HepG2 (cell line): Measurements from ENCODE around the gene ZNF511. TPM values are rescaled to one million over a fixed set of nuclear protein-coding genes. Genes with fewer than 3 reads are reported as not detected.

Source experiments
- ASH2L ChIP-seq: fragments of 300-600, 200-600 bp; sonication (generic); IDR thresholded peaks from 2 replicates; pipeline ENCODE4 v1.7.0; 2017; ENCODE audit warnings: low read depth, mild to moderate bottlenecking, moderate library complexity, mixed read lengths, low read length; ENCODE audit not compliant: insufficient read length
- ATF7-NPFF ChIP-seq: sonication (generic); formaldehyde crosslinking; IDR thresholded peaks from 2 replicates; pipeline ENCODE4 v1.8.1; 2023; ENCODE audit warnings: mild to moderate bottlenecking, low read depth, missing genetic modification reagents, moderate library complexity
- FOSL2 ChIP-seq: sonication (generic); formaldehyde crosslinking; IDR thresholded peaks from 2 replicates; pipeline ENCODE4 v1.4.0; 2020; ENCODE audit warnings: missing genetic modification reagents
- GMEB1 ChIP-seq: sonication (generic); formaldehyde crosslinking; IDR thresholded peaks from 2 replicates; pipeline ENCODE4 v1.5.1; 2020; ENCODE audit warnings: missing genetic modification reagents, mild to moderate bottlenecking, borderline replicate concordance
- KMT2B ChIP-seq: IDR thresholded peaks from 2 replicates; pipeline ENCODE4 v1.6.1; 2016; ENCODE audit warnings: missing genetic modification reagents, missing compliant biosample characterization
- RAD21 ChIP-seq: fragments of 450-650 bp; formaldehyde crosslinking; IDR thresholded peaks from 2 replicates; pipeline ENCODE4 v1.5.0; 2020; ENCODE audit warnings: mild to moderate bottlenecking
- RELA ChIP-seq: sonication (generic); formaldehyde crosslinking; IDR thresholded peaks from 2 replicates; pipeline ENCODE4 v1.4.0; 2020; ENCODE audit warnings: missing genetic modification reagents
- REPIN1 ChIP-seq: sonication (generic); formaldehyde crosslinking; IDR thresholded peaks from 2 replicates; pipeline ENCODE4 v1.8.0; 2022; ENCODE audit warnings: missing genetic modification reagents, low read depth, mild to moderate bottlenecking, borderline replicate concordance
- SRY ChIP-seq: sonication (generic); formaldehyde crosslinking; IDR thresholded peaks from 2 replicates; pipeline ENCODE4 v1.8.0; 2022; ENCODE audit warnings: mild to moderate bottlenecking, missing genetic modification reagents
- TBX2 ChIP-seq: sonication (generic); formaldehyde crosslinking; IDR thresholded peaks from 2 replicates; pipeline ENCODE4 v1.5.0; 2020; ENCODE audit warnings: missing genetic modification reagents, mild to moderate bottlenecking, borderline replicate concordance
- ZBTB25 ChIP-seq: IDR thresholded peaks from 2 replicates; pipeline ENCODE4 v1.6.1; 2018; ENCODE audit warnings: missing genetic modification reagents
- ZBTB42 ChIP-seq: sonication (generic); formaldehyde crosslinking; IDR thresholded peaks from 2 replicates; pipeline ENCODE4 v1.5.0; 2020; ENCODE audit warnings: mild to moderate bottlenecking, missing genetic modification reagents
- ZBTB46 ChIP-seq: sonication (generic); formaldehyde crosslinking; IDR thresholded peaks from 2 replicates; pipeline ENCODE4 v1.4.0; 2020; ENCODE audit warnings: mild to moderate bottlenecking, missing genetic modification reagents, borderline replicate concordance
- ZFP36 ChIP-seq: fragments of 150-350 bp; IDR thresholded peaks from 2 replicates; pipeline ENCODE4 v1.6.1; 2018; ENCODE audit warnings: borderline replicate concordance, low read length, low read depth; ENCODE audit not compliant: partially characterized antibody
- ZNF235 ChIP-seq: sonication (generic); formaldehyde crosslinking; IDR thresholded peaks from 2 replicates; pipeline ENCODE4 v1.8.1; 2023; ENCODE audit warnings: mild to moderate bottlenecking, missing genetic modification reagents, borderline replicate concordance
- ZNF446 ChIP-seq: sonication (generic); formaldehyde crosslinking; IDR thresholded peaks from 2 replicates; pipeline ENCODE4 v1.5.0; 2020; ENCODE audit warnings: mild to moderate bottlenecking, missing genetic modification reagents
- ZNF639 ChIP-seq: conservative IDR thresholded peaks from 2 replicates; pipeline ENCODE4 v1.6.1; 2018; ENCODE audit warnings: missing genetic modification reagents
- ZNF713 ChIP-seq: sonication (generic); formaldehyde crosslinking; IDR thresholded peaks from 2 replicates; pipeline ENCODE4 v1.4.0; 2020; ENCODE audit warnings: mild to moderate bottlenecking, missing genetic modification reagents
- ZNF776 ChIP-seq: sonication (generic); formaldehyde crosslinking; IDR thresholded peaks from 2 replicates; pipeline ENCODE4 v1.4.0; 2020; ENCODE audit warnings: mild to moderate bottlenecking, missing genetic modification reagents
- ZNF883 ChIP-seq: sonication (generic); formaldehyde crosslinking; IDR thresholded peaks from 2 replicates; pipeline ENCODE4 v1.5.1; 2020; ENCODE audit warnings: mild to moderate bottlenecking, missing genetic modification reagents; ENCODE audit errors: not compliant biosample characterization
- ZSCAN12 ChIP-seq: sonication (generic); formaldehyde crosslinking; IDR thresholded peaks from 2 replicates; pipeline ENCODE4 v1.9.0; 2021; ENCODE audit warnings: mild to moderate bottlenecking, missing genetic modification reagents
- polyA plus RNA-seq, 8 experiments: library from polyadenylated mRNA; depleted of rRNA in 3 of 8; stranded (reverse) in 7 of 8; unstranded in 1 of 8; fragments of >200 nt; fragmentation: Illumina TruSeq in 4 of 8; extraction: Trizol in 4 of 8; gene quantifications; 2 replicates each; pipeline versions ENCODE4 v1.2.1 to v1.2.3, GENCODE V29; 2011 to 2016; ENCODE audit warnings: low read depth in 4 of 8, missing spikeins in 1 of 8, mixed read lengths in 1 of 8; ENCODE audit not compliant: insufficient read depth in 1 of 8
- total RNA-seq, 5 experiments: library from RNA; depleted of rRNA; stranded (reverse); fragments of >200 nt; fragmentation: Illumina TruSeq; extraction: Trizol; gene quantifications; 2 replicates each; pipeline ENCODE4 v1.2.3, GENCODE V29; 2016; ENCODE audit warnings: low read depth in 1 of 5
- TF ChIP-seq, protein P1 (sequence below): sonication (generic); formaldehyde crosslinking; IDR thresholded peaks from 2 replicates; pipeline ENCODE4 v1.8.0; 2022; ENCODE audit warnings: mild to moderate bottlenecking, missing genetic modification reagents, moderate library complexity

The ZNF511 gene
- total and polyA plus RNA-seq, 2 of the 13 experiments (the other 11 are each of a cell fraction or from before 2014, with no cell fraction given): 35.6 to 66.4 TPM

DNA sequence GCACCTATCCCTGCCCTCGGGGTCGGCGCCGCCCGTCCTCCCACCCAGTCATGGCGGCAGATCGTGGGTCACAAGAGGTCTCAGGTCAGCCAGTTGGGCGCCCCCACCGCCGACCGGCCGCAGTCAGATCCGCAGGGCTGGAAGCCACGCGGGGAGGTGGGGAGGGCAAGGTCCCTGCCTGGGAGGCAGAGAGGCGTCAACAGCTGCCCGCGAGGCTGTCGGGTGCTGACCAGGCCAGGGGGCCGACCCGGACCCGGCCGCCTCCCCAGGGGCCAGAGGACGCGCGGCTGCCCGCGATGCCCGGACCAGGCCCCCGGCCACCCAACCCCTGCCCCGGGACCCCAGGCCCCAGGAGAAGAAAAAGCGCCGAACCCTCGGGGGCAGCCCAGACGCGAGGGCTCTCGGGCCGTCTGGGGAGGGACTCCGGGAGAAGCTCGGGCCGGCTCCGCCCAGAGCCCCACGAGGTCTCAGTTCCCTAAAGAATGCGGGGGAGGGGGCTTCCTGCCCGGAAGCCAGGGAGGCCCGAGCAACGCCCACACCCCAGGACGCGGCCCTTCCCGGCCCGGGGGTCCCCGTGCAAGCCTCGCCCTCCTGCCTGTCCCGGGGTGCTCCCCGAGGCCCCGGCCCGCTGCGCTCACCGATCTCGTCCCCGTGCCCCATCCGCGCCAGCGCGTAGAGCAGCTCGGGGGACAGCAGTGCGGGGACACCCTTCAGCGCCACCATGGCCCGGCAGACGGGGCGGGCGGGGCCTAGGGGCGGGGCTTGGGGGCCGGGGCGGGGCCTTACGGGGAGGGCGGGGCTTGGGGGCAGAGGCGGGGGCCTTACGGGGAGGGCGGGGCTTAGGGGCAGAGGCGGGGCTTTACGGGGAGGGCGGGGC lies 48.8 kb downstream of the ZNF511 start, which contains the start of gene FUOM (continued):
- TF ChIP-seq ZBTB46 (CRISPR knock-in tag) (no peak), RELA (CRISPR knock-in tag) (no peak), RAD21 (peak; percentile 9), ZNF883 (peak; percentile 91), ZBTB42 (CRISPR knock-in tag) (no peak; the same call in 1 of the 2 replicates), ZNF235 (CRISPR knock-in tag) (peak; percentile 24; the same call in 1 of the 2 replicates), REPIN1 (CRISPR knock-in tag) (peak; percentile 45), KMT2B (CRISPR knock-in tag) (no peak), ZBTB25 (CRISPR knock-in tag) (no peak), SRY (CRISPR knock-in tag) (peak; percentile 42; the same call in 1 of the 2 replicates), ZFP36 (no peak), GMEB1 (CRISPR knock-in tag) (0 out of 2 replicates have a peak, but pooled peaks have one; percentile 35), ASH2L (peak; percentile 36), TBX2 (CRISPR knock-in tag) (peak; percentile 38; the same call in 1 of the 2 replicates), ZNF776 (CRISPR knock-in tag) (0 out of 2 replicates have a peak, but pooled peaks have one; percentile 10), ZNF713 (CRISPR knock-in tag) (no peak), FOSL2 (CRISPR knock-in tag) (peak; percentile 3; the same call in 1 of the 2 replicates), ATF7-NPFF (CRISPR knock-in tag) (peak; percentile 58; the same call in 1 of the 2 replicates), ZSCAN12 (CRISPR knock-in tag) (no peak), ZNF639 (0 out of 2 replicates have a peak, but pooled peaks have one; percentile 34), ZNF446 (peak; percentile 90)
- TF ChIP-seq, protein P1, sequence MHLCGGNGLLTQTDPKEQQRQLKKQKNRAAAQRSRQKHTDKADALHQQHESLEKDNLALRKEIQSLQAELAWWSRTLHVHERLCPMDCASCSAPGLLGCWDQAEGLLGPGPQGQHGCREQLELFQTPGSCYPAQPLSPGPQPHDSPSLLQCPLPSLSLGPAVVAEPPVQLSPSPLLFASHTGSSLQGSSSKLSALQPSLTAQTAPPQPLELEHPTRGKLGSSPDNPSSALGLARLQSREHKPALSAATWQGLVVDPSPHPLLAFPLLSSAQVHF (CRISPR knock-in tag): no peak
